Cerebellar nuclear complex (tissue), 1 donor: ENCODE results near the gene PRDM2.
A peak's percentile ranks its signal among the peaks of the same experiment; 100 is the strongest.

Source experiments
- DNase-seq, 2 experiments: peaks; one replicate each; lab custom pipeline; 2025; lab: John Stamatoyannopoulos, UW

The PRDM2 gene

DNA sequence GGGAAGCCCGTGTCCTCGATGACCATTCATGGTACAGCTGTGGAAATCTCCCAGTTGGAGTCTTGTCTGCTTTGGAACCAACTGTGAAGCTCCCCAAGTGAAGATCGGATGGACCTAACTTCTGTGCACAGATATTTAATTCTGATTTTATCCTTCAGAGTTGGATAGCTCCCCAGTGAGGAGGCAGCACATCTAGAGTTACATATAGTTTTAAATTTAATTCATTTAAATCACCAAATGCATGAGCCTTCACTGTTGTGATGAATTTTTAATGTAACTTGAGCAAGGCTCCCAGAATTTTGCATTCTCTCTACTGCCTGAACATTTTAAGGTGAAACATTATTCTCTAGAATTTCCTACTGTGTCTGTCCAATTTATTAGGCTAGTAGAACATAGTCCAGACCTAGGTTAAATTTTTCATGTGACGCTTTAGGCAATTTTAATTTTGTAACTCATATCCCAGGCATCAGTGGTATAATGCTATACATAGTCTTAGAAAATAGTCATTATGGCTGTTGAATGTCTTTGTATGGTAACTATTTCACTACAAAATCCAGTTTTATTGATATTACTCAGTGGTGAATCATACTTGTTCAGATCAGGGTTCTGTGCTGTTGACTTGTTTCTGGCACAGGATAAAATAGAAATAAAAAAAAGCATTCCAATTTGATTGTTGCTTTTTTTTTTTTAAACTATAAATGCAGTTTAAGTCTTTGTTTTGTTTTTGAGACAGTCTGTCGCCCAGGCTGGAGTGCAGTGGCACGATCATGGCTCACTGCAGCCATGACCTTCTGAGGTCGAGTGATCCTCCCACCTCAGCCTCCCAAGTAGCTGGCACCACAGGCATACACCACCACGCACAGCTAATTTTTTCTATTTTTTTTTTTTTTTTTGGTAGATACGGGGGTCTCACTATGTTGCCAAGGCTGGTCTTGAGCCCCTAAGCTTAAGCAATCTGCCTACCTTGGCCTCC is 66.9 kb downstream of the PRDM2 start:
- no peak for DNase-seq

GRCh38 chr1:13769212-13769611 is 69.2 kb downstream of the PRDM2 start:
- no peak for DNase-seq

DNA sequence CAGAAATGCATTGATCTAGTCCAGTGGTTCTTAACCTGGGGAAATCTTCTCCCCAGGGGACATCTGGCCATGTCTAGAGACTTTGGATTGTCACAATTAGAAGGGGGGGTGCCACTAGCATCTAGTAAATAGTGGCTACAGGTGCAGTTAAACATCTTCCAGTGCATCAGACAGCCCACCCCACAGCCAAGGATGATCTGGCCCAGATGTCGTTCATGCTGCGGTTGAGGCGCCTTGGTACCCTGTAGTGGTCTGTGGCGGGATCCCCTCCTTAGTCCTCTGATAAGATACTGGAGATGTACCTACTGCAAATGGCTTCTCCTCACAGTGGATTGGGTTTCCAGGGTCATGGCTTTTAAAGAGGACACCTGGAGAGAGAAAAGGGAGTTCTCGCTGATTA is 69.8 kb downstream of the PRDM2 start:
- no peak for DNase-seq

DNA sequence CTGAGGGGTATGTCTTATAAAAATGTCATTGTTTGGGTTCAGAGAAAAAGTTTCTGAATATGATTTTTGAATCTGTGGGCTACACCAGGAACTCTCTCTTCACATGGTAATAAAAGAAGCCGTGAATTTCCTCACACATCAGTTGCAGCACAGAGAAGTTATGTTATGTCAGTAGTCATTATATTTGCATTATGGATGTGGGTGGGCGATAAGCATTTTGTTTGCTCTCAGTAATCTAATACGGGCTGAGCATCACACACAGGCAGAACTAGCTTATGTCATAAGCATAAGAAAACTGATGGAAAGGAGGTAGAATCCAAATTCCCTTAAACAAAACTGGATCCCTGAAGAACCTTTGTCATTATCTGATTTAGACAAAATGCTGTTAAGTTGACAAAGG is 70.8 kb downstream of the PRDM2 start:
- no peak for DNase-seq

DNA sequence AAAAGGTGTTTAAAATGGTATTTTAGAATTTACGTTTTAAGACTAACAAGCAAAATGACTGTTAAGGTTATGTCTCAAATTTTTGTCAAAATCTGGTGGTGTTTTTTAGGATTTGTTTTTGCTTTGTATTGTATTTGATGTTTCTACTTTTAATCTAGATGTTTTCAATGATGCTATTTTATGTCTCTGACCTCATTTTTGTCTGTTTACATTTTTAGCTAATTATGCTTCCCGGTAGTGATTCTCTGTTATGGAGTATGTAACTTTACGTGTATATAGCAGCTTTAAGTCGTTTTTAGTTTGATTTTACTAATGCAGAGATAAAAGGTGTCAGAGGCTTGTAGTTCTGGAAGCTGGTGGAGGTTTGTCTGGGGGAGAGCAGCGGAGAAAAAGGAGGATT is 71.8 kb downstream of the PRDM2 start:
- DNase-seq, result no peak

DNA sequence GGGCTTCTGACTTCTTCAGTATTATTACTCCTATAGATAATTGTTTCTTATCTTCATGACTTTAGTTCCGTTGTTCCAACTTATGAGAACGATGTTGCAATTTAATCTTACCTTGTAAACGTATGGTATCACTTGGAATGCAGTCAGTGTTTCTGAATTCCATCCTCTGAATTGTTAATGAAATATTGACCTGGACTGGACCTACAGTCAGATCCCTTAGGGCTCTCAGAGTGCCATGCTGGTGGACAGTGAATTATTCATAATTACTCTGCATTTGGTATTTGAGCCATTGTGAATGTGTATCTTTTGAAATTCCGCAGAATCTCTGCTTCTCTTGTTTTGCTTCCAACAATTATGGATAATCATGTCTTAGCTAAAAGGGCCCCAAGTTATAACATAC is 72.3 kb downstream of the PRDM2 start:
- DNase-seq, result no peak

DNA sequence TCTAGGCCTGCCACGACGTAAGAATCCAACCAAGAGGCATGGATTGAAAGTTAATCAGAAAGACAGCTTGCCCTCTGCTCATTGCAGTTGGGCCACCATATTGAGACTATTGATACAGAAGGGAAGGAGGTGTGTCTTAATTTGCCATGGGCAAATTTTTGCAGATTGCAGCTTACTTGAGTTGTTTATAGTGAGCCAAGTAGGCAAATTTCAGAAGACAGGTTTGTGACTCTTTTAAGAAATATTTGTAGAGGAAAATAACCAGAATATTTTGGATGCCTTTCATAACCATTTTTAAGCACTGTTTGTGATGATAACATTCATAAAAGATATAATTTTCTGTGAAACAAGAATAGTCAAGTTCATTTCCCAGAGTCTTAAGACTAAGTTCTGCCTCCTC is 74.1 kb downstream of the PRDM2 start:
- DNase-seq, result no peak

GRCh38 chr1:13775459-13775858 is 75.5 kb downstream of the PRDM2 start:
- no peak for DNase-seq

DNA sequence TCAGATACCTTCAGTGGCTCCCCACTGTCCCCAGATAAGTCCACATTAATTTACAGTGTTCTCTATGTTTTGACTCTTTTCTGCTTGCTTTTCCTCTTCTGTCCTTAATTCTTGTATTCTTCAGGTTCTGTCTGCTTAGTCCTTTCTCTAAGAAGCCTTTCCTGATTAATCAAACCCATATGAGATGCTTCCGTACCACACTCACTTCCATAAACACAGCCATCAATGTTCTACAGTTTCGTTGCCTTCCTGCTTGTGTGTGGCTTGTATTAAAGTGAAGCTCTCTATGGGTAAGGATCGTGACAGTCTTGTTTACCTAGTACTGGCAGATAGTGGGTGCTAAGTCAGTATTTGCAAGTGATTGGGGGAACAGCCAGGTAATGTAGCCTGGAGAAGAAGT is 75.9 kb downstream of the PRDM2 start:
- no peak for DNase-seq

DNA sequence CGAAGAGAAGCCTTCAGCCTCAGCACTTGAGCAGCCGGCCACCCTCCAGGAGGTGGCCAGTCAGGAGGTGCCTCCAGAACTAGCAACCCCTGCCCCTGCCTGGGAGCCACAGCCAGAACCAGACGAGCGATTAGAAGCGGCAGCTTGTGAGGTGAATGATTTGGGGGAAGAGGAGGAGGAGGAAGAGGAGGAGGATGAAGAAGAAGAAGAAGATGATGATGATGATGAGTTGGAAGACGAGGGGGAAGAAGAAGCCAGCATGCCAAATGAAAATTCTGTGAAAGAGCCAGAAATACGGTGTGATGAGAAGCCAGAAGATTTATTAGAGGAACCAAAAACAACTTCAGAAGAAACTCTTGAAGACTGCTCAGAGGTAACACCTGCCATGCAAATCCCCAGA is 78.4 kb downstream of the PRDM2 start:
- no peak for DNase-seq

DNA sequence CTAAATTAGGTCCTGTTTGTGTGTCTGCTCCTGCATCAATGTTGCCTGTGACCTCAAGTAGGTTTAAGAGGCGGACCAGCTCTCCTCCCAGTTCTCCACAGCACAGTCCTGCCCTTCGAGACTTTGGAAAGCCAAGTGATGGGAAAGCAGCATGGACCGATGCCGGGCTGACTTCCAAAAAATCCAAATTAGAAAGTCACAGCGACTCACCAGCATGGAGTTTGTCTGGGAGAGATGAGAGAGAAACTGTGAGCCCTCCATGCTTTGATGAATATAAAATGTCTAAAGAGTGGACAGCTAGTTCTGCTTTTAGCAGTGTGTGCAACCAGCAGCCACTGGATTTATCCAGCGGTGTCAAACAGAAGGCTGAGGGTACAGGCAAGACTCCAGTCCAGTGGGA is 79.9 kb downstream of the PRDM2 start:
- no peak for DNase-seq

DNA sequence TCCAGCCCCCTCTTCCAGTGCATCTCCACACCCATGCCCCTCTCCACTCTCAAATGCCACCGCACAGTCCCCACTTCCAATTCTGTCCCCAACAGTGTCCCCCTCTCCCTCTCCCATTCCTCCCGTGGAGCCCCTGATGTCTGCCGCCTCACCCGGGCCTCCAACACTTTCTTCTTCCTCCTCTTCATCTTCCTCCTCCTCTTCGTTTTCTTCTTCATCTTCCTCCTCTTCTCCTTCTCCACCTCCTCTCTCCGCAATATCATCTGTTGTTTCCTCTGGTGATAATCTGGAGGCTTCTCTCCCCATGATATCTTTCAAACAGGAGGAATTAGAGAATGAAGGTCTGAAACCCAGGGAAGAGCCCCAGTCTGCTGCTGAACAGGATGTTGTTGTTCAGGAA is 80.8 kb downstream of the PRDM2 start:
- DNase-seq, result no peak

DNA sequence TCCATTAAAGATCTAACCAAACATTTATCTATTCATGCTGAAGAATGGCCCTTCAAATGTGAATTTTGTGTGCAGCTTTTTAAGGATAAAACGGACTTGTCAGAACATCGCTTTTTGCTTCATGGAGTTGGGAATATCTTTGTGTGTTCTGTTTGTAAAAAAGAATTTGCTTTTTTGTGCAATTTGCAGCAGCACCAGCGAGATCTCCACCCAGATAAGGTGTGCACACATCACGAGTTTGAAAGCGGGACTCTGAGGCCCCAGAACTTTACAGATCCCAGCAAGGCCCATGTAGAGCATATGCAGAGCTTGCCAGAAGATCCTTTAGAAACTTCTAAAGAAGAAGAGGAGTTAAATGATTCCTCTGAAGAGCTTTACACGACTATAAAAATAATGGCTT is 81.2 kb downstream of the PRDM2 start:
- no peak for DNase-seq

DNA sequence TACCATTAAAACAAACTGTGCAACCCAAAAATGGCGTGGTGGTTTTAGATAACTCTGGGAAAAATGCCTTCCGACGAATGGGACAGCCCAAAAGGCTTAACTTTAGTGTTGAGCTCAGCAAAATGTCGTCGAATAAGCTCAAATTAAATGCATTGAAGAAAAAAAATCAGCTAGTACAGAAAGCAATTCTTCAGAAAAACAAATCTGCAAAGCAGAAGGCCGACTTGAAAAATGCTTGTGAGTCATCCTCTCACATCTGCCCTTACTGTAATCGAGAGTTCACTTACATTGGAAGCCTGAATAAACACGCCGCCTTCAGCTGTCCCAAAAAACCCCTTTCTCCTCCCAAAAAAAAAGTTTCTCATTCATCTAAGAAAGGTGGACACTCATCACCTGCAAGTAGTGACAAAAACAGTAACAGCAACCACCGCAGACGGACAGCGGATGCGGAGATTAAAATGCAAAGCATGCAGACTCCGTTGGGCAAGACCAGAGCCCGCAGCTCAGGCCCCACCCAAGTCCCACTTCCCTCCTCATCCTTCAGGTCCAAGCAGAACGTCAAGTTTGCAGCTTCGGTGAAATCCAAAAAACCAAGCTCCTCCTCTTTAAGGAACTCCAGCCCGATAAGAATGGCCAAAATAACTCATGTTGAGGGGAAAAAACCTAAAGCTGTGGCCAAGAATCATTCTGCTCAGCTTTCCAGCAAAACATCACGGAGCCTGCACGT is 82.1 kb downstream of the PRDM2 start:
- no peak for DNase-seq

DNA sequence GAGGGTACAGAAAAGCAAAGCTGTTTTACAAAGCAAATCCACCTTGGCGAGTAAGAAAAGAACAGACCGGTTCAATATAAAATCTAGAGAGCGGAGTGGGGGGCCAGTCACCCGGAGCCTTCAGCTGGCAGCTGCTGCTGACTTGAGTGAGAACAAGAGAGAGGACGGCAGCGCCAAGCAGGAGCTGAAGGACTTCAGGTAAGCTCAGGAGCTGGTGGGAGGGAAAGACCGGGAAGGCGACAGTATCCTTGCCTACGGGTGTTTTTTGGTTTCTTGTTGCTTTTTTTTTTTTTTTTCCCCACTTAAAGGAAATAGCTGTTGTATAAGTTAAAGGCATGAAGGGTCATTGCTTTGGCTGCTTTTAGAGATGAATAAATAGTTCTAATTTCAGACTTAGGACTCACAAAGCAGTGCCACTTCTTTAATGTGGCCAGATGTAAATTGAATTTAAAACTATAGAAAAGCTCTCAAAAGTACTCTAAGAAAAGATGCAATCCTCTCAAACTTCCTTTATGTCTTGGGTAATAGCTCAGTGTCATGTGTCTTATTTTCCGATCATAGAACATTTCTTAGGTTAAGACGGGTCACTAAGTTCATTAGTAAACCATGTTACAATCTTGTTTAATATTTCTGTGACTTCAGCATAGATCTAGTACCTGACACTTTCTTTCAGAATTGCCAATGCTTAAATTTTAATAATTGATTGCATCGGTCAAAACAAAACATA is 82.8 kb downstream of the PRDM2 start:
- DNase-seq, result no peak

DNA sequence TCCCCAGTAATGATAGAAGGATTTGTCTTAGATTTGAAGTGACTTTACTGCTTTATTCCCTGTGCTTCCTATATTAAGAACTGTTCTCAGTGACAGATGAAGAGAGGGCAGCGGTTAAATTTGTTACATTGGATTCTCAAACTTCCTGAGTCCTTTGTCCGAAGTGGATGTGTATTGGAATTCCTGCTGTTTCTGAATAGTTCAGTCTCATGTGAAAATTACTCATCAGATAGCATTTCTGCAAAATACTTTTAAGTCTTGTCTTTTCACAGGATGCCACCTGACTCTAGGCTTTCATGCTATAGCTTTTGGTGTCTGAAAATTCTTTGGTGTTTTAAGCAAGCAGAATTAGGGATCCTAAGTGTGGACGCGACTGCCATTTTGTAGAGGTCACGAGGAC is 83.6 kb downstream of the PRDM2 start:
- DNase-seq, result no peak

GRCh38 chr1:13784971-13785370 is 85.0 kb downstream of the PRDM2 start:
- DNase-seq, result no peak

- DNase-seq, result peak in 1 of 2 experiments; percentile 60
These were observed 86.6 kb downstream of the PRDM2 start for GRCh38 chr1:13786541-13786940.

DNA sequence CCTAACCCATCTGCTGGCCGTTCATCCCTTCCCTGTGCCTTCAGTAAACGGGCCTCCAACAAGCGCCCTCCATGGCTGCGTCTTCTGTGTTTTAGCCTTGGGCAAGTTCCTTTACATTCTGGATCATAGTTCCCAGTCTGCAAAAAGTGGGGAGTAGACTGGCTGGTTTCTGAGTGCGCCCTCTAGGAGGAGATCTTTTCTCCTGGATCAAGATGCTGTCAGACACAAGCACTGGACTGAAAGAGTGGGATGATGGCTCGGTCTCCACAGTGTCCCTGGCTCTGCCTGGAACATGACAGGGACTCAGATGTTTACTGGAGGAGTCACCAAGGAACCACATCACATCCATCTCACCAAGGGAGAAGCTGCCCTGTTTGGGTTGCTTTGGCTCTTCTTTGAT is 88.8 kb downstream of the PRDM2 start:
- DNase-seq, result no peak

DNA sequence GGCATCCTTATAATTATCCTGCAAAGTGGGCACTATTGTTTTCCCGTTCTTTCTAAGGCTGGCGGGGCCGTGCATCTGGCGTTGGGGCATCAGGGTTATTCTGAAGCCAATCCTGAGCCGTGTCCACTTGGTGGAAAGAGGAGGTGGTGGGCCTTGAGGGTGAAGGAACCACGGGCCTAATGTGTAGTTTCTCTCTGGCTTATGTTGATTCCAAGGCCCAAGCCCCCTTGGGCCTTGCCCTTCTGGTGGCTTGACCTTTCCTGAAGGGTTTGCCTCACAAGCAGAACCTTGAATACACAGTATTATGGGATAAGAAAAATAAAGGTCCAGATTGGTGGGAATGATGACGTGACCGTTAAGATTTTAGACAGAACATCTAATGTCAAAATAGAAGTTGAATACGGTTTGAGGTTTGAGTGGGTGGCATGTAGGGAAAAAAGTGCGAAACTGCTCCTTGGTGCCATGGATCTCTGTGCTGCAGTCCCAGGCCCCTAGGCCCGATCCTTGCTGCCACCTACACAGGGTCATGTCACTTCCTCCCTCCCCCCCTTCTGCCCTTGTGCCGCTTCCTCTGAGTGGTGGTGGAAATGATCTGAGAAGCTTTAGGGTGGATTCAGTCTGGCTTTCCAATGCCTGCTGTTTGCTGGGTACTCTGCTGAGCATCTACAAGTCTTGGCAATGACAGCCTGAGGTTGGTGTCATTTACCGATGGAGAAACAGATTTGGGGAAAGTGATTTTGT is 90.5 kb downstream of the PRDM2 start:
- DNase-seq, result no peak

DNA sequence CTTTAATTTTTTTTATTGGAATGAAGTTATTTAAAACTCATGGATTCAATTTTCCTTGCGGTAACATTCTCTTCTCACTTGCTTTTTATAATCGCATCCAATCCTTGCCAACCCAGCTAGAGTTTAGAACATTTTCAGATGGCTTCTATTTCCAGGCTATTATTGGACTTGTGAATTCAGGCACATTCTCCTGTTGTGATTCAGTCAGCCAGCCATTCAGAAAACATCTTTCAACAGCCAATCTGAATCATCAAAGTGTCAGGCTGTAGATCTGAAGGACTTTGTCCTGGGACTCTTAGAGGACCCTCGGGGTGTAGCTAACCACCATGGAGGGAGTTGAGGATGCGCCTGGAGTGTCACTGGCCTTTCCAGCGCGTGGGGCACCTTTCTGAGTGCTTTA is 92.4 kb downstream of the PRDM2 start:
- no peak for DNase-seq
